ENCODE results near the gene CSNK1G2.

Gene CSNK1G2

DNA sequence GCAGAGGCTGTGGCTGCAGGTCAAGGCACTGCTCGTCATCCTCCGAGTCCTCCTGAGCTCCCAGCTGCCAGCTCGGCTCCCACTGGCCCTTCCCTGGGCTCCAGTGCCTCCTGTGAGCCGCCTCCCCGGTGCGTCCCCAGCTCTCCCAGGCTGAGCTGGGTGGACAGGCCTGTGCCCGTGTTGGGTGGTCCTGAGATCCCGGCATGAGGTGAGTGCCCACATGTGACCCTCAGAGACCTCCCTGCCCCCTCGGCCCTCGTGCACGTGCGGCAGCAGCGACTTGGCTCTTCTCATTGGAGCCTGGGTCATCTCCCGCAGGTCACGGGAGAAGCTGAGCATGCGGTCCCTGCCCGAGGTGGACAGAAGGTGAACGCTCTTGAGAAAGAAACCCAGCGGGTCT lies 20.3 kb upstream of the CSNK1G2 start:
- DNase-seq: no peak

DNA sequence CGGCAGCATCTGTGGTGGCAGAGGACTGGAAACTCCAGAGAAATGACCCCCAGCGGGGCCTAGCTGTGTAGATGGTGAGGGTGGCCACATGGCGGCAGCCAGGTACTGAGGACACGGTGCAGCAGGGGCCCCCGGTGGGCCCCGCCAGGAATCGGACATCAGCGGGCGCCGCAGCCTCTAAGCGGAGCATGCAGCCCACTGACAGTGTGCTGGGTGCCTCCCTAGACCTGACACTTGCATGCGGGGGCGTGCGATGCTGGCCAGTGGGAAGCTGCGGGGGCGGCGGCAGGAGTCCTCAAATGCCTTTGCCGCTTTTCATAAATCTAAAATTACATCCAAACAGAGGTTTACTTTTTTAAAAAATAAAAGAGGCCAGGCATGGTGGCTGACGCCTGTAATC lies 19.6 kb upstream of the CSNK1G2 start:
- no peak for DNase-seq

DNA sequence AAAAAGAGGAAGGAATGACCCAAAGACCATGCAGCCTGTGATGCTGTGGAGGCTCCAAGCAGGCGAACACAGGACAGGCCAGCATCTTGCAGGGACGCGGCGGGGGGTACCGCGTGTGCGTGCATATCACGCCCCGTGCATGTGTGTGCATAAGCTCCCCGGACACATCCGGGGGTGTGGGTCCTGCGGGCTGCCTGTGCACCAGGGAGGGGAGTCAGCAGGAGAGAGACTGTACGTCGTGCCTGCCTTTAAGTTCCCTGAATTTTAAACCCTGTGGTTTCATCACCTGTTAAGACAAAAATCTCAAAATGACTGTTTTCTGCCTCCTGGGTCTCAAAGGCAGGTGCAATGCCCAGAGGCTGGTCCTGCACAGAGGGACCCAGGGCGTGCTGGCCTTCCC lies 19.1 kb upstream of the CSNK1G2 start:
- no peak for DNase-seq

DNA sequence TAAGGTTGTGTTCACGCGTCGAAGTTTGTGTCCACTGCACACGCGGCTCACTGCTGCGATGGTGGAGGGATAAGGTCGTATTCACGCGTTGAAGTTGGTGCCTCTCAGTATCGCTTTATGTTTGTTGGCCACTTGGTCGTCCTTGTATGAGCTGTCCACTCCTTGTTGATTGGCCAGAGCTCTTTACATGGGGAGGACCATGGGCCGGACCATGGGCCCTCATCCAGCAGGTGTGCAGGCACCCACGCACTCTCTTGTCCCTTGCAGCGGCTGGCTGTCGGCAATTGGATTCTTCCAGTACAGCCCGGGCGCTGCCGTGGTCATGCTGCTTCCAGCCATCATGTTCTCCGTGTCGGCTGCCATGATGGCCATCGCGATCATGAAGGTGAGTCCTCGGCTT lies 18.2 kb upstream of the CSNK1G2 start:
- DNase-seq: no peak

DNA sequence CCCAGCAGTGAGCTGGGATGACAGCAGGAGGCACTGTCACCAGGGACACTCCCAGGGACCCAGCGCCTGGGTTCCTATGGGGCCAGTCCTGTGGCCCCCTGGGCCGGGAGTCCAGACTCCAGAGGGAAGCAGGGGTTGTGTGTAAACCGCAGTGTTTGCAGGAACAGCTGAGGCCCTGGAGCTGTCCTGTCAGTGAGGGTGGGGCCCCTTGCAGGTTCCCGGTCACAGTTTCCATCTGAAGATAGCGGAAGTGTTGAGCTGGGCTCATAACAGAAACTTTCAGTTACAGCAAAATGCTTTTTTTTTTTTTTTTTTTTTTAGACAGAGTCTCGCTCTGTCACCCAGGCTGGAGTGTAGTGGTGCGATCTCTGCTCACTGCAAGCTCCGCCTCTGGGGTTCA lies 17.7 kb upstream of the CSNK1G2 start:
- DNase-seq: peak; percentile 30 to 38

DNA sequence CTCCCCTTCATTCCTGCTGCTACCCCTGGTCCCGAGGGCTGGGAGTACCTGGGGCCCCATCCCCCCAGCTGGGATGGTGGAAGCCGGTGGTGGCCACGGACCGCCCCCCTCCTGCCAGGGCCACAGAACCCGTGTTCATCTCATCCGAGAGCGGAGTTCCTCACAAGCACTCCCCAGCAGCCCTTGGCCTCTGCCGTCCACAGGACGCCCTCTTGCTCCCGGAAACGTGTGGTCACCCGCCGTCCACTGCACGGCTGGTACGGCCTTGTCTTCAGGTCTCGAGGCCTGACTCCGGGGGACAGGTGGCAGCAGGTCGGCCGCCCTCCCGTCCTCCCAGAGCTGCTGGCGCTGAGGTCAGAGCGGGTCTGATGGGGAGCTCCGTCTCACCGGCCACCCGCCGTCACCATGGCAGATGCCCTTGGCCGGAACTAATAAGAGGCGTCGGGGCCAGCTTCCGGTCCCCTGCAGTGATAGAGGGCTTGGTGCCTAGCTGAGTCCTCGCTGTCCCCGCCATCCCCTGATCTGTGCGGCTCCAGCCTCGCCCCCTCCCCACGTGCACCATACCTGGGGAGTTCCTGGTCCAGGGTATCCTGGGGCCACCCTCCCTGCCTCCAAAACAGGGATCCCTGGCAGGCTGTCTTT lies 16.5 kb upstream of the CSNK1G2 start:
- no peak for DNase-seq

DNA sequence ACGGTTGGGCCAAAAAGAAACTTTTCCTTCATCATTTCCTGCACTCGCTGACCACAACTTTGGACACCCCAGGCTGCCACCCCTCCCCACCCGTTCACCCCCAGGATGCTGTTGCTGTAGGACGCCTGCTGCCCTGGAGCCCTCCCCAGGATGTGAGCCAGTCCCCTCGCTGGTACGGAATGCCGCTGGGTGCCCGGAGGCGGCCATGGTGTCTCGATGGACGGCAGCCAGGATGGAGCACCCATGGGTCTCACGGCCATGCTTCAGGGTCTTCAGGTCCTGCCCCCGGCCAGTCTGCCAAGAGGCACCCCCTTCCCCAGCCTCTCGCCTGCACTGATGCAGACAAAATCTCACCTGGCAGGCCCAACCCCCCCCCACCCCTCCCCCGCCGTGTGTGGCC lies 15.4 kb upstream of the CSNK1G2 start:
- DNase-seq: no peak

DNA sequence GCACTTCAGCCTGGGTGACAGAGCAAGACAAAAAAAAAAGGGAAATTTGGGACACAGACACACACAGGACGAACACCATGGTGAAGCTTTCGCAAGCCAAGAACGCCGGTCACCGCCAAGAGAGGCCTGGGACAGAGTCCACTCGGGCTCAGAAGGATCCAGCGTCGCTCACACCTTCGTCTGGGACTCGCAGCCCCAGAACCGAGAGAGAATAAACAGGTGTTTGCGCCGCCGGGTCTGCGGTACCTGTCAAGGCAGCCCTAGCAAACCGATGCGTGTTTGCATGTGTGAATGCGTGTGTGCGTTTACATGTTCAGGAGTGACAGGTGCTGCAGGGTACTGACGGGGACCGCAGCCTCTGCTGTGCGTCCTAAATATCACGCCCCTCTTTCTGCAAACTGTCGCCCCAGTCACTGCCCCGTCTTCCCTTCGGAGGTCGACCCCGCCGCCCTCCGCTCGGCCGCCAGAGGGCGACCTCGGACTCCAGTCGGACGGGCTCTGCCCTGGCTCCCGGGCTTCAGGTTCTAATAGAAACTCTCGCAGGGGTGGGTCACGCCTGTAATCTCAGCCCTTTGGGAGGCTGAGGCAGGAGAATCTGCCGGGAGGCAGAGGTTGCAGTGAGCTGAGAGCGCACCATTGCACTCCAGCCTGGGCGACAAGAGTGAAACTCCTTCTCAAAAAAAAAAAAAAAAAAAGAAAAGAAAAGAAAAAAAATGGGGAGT lies 11.8 kb upstream of the CSNK1G2 start:
- DNase-seq: peak; percentile 73

DNA sequence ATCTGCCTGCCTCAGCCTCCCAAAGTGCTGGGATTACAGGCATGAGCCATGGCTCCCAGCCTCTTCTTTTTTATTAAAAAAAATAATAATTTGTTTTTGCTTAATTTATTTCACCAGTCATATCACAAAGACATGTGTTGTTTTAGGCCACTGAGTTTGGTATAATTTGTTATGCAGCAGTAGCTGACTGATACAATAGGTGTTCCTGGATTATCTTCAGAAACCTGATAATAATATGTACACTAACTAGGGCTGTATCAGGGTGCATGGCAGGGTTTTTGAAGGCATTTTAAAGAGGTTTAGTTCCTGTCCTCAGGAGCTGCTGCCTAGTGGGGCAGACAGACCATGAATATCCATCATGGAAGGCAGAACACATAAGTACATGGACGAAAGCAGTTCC lies 9.5 kb upstream of the CSNK1G2 start:
- no peak for DNase-seq

DNA sequence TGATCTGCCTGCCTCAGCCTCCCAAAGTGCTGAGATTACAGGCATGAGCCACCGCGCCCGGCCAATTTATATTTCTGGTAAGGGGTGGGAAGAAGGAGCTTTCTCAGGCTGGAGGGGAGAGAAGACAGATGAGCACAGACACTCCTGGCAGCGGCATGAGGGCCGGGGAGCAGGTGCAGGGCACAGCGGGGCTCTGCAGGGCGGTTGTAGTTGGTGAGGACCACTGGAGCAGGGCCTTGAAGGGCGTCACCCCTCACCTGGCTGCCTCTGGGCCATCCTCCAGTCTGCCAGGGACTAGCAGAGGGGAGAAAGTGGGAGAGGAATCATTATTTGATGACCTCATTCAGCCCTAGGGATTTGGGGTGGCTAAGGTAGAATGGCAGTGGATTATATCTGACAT lies 8.6 kb upstream of the CSNK1G2 start:
- DNase-seq: no peak

DNA sequence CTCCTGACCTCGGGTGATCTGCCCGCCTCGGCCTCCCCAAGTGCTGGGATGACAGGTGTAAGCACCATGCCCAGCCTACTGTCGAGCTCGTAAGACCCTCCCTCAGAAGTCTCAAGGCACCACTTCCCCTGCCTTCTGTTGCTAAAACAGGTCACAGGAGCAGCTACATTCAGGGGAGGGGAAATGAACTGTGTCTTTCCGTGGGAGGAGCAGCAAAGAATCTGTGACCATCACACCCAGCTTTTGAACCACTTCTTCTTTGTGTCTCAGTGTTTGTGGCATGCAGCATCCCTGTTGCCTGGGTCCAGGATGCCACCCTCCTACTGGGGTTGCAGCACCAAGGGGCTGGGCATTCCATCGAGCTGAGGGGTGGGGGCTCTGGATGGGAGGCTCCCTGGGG lies 7.7 kb upstream of the CSNK1G2 start:
- DNase-seq: no peak

DNA sequence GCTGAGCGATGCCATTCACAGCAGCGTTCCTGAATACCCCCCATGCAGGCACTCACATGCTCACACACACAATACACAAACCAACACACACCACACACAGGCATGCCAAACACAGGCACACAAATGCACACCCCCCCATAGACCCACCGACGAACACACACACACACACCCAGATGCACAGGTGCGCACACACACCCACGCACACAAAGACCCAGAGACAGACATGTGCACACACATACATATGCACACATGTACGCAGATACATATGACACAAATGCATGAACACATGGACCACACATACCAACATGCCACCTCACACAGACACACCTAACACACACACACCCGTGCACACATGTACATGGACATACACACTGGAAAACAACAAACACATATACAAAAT lies 7.0 kb upstream of the CSNK1G2 start:
- DNase-seq: no peak

DNA sequence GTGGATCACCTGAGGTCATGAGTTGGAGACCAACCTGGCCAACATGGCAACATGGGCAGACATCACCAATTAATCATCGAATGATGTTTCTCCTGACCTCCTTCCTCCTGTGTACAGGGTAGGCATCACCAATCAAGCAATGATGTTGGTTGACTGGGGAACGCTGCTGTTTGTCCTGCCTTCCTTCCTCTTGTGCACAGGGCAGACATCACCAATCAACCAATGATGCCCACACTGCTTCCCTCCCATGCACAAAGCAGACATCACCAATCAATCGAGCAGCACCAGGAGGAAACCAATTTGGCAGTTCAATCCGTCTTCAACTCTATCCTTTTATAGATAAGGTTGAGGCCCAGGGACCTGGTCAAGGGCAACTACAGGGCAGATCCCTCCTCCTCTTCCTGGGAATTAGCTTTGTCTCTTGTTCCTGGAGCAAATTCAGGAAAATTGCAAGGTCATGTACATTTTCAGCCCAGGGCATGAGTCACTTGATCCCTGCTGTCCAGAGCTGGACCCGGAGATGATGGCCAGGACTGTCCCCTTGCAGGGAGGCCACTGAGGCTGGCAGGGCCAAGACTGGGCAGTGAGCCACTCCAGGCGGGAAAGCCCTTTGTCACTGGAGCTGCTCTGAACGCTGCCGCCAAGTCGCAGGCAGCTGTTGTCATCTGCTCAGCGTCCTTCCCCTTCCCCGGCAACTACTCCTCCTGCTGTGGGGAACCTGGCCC lies 5.3 kb upstream of the CSNK1G2 start:
- DNase-seq: peak; percentile 15 to 27

DNA sequence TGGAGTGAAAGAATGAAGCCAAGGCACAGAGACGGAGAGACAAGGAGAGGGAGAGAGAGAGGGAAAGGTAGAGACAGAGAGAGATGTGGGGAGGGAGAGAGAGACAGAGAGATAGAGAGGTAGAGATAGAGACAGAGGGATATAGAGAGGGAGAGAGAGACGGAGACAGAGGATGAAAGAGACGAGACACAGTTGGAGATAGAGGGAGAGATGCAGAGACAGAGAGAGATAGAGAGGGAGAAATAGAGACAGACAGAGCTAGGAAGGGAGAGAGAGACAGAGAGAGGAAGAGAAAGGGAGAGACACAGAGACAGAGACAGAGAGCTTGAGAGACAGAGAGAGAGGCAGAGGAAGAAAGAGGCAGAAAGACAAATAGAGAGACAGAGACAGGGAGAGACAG lies 4.5 kb upstream of the CSNK1G2 start:
- no peak for DNase-seq

DNA sequence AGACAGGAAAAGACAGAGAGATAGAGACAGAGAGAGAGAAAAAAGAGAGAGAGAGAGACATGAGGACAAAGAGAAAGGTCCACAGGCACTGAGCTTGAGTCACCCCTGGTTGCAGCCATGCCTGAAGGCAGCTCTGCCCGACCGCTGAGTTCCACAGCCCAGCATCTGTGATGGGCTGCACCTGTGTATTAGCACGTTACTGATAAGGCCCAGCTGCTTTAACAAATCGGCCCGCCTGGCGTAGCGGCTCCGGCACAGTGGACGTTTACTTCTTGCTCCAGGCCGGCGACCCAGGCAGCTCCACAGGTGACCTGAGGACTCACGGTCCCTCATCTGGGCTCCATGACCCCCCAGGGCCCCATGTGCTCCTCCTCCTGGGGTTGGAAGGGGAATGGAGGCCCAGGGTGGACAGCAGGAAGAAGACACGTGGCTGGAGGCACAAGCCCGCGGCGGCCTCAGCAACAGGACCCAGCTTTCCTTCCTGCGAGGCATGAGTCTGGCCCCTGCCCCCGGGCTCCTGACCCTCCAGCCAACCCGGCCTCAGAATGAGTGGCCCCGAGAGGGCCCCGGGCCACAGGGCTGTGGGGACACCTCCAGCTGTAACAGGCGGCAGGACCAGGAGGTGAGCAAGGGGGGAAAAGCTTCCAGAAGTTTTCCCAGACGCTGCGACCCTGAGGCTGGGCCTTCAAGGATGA lies 3.9 kb upstream of the CSNK1G2 start:
- no peak for DNase-seq

DNA sequence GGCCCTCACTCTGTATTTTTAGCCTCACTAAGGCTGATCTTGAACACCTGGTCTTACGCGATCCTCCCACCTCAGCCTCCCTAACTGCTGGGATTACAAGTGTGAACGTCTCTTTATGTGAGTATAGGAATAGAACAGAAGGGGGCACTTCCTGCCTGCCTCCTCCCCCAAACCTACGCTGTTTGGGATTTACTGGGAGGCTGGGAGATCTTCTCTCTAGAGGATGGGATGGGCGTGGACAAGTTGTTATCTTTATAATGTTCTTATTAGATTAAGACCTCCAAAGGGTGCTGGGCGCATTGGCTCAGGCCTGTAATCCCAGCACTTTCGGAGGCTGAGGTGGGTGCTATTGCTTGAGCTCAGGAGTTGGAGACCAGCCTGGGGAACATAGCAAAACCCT lies 2.9 kb upstream of the CSNK1G2 start:
- no peak for DNase-seq

DNA sequence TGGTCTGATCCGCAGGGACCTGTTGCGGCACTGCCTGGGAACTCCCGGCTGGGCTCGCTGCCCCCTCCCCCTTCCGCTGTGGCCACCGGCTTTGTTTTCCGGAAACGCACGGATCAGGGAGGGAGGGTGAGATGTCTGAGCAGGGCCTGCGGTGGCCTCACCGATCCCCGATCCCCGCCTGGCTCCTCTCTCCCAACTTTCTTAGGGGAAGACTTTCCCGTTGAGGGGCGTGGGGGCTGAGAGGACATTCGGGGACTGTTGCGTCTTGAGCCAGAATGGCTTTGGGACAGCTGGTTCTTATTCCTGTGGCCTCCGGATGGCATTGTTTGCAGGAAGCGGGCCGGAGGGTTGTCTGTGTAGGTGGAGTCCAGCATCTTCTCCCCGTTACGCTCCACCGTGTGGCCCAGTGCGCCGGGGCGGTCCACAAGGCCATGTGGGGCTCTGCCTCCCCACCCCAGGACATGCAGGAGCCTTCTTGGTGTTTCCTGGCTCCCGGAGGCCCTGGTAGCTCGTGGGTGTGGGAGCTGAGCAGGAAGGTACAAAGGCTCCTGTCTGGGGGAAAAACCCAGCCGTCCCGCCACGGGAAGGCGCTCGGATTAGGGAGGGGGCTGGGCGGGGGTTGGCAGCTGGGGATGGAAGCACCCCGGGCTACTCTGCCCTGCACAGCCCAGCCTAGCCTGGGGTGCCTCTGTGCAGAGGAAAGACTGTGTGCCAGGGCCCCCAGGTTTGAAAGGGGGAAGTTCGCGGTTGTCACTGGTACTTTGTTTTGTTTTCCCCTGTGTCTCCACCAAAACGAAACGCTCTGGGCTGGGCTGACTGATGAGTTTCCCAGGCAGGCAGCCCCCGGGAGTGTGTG lies 1.3 kb downstream of the CSNK1G2 start:
- peak; percentile 68 to 75 for DNase-seq

DNA sequence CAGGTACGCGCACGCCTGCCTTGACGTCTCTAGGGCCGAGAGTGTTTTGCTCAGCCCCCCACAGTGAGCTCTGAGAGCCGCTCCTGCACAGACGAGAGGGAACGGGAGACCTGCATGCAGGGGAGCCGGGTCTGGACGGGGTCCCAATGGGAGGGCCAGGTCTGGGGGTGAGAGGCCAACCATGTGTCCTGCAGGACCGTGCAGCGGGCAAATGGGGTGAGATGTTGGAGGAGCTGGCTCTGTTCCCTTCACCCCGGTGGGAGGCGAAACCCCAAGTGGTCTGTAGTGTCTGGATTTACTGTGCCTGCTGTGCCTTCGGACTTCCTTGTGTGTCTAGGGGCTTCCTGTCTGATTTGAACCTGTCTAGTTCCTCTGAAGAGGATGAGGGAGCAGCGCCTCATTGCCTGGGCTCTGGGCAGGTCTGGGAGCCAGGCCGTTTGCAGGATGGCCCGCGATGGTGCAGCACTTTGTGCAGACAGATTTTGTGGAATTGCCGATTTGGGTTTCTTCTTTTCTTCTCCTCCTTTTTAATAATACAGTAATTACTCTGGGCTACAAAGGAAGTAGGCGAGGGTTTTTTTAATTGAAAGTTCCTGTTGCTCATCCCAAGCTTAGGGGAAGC lies 2.1 kb downstream of the CSNK1G2 start:
- DNase-seq: peak; percentile 56 to 60

DNA sequence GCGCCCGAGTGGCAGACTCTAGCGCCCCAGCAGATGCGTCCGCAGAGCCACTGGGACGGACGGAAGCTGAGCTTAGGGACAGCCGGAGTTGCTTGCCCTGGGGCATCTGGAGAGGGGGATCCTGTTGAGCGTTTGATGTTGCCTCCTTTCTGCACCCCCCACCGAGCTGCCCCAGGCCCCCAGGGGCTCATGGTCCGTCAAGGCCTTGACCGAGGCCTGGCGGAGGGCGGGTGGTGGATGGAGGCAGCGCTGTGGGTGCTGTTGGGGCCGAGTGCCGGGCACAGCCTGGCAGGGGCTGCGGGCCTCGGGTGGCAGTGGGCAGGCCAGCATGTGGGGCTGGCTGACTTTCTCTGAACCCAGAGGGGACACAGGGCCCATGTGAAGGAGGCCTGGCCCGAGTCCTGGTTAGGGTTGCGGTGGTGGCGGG lies 2.7 kb downstream of the CSNK1G2 start:
- DNase-seq: no peak

DNA sequence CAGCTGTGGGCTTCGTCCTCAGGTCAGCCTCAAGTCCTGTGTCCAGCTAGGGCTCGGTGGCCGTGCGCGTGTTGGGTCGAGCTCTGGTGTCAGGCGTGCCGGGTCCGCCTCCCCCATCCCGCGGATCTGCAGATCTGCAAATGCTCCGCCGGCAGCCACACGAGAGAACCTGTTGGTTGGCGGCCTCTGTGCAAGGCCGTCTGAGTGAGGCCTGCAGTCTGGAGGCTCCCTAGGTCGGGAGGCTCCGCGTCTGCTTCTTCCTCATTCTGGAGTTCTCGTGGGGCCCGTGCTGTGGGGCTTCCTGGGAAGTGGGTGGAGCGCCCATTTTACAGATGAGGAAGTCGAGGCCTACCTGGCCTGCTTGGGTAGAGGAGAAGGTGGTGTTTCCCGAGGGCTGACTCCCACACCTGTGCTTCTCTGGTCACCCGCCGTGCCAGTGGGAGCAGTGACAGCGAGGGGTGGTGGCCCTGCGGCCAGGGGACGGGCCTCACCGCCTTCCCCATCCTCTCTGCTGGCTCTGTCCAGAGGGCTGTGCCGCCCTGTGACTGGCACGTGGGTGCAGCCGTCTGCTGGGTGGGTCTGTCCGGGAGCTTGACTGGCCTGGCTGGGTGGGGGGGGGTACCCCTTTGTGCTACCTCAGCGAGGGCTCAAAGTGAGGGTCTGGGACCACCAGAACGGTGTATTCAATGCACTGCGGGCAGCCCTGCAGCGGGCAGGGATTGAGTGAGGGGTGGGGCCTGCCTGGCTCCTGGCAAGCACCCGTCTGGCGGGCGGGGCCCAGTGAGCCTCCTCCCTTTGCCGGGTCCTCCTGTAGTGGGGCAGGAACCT lies 3.3 kb downstream of the CSNK1G2 start:
- DNase-seq: peak; percentile 30 to 47

DNA sequence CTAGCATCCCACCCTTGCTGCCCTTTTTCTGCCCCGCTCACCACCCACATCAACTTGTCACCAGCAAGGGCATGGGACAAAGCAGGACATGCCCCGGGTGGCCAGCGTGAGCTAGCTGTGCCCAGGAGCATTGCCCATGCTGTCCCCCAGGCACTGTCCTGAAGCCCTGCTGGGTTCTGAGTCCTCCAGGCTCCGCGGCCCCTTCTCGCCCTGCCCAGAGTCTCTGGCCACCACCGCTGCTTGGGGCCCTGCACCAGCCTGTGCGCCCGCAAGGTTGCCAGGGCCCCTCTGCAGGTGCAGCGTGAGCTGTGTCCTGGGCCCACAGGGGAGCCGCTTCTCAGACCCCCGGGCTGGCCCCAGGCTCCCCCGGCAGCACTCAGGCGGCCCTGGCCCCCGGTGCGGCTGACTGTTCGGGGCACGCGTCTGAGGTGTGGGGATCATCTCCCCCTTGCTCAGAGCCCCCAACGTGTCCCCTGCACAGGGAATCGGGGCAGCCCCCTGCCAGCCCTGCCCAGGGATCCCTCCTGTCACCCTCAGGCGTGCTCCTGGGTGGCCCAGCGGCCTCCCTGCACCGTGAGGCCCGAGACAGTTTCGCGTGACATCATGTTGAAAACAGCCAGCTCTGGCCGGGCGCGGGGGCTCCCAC lies 4.1 kb downstream of the CSNK1G2 start:
- no peak for DNase-seq
